DLD1 (cell line): Measurements from ENCODE around the gene ALG12.

Experiments used
- in situ Hi-C: cut with HindIII; loops from 2 replicates; pipeline ENCODE4 v1.10.0; 2017; ENCODE audit warnings: low sequenced_read_pairs

The ALG12 gene

DNA sequence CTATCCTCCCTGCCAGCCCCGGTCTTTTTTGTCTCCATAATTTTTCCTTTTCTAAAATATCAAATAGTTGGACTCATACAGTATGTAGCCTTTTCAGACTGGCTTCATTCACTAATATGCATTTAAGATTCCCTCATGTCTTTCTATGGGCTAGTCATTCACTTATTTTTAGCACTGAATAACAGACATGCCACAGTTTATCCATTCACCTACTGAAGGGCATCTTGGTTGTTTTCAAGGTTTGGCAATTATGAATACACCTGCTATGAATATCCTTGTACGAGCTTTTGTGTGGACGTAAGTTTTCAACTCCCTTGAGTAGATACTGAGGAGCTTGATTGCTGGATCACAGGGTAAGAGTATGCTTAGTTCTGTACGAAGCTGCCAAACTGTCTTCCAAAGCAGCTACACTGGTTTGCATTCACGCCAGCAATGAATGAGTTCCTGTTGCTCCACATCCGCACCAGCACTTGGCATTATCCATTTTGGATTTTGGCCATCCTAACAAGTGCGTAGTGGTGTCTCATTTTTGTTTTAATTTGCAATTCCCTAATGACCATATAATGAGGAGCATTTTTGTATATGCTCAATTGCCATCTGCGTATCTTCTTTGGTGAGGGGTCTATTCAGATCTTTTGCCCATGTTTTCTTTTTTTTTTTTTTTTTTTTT, 21.1 kb downstream of the ALG12 start:
- in situ Hi-C loops, result no loop called here

DNA sequence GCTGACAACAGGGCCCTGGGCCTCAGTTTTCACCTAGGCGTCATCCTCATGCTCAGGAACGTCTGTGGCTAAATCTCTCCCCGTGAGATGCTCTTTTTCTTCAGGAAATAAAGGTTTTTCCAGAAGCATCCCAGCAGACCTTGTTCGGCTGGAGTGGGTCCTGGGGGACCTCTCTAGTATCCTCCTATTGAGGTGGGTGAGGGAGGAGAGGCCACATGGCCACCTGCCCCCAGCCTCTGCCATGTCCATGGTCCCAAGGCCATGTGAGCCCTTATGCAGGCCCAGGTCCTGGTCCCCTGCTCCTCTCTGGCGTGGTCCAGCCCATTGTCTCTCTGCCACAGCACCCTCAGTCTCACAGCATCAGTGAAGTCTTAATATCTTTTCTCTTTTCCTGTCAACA, 22.0 kb downstream of the ALG12 start:
- in situ Hi-C loops, result no loop called here

DNA sequence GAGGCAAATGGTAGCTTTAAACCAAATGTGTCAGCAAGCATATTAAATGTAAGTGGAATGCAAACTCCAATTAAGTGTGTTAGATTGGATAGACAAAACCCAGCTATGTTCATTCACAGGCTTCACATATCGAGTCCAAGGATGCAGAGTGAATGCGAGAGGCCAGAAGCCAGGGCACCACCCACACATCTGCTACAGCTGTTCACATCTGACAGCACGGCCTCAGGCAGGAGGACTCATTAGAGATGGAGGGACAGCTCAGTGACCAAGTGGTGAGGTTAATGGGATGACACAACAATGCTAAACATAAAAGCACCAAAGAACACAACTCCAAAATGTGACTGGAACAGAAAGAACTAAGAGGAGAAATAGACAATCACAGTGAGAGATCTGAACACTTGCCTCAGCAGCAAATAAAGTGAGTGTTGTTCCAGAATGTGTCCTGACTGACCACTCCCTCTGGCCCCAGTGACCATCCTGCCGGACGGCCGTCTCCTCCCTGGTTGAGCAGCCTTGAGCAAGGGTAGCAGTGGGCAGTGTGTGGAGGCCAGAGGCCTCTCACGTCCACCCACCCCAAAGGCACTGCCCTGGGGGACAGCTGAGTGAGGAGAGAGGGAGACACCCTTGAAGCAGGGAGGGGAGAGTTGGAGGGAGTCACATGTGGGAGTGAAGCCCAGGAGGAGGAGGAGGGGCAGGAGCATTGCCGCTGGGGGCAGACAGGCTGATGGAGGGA, 23.8 kb downstream of the ALG12 start:
- in situ Hi-C loops, result no loop called here

DNA sequence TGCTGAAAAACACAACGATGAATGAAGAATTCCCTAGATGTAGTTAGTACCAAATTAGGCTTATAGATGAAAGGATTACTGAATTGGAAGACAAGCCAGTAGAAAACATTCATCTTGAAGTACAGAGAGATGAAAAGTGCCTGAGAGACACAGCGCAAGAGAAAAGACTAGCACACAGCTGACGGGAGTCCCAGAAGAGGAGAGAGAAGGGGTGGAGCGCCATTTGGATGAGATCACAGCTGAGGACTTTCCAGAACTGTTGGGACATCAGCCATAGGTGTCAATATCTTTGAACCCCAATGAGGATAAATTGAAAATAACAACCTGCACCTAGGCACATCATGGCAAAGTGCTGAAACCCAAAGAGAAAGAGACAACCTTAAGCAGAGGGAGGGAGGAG, 25.2 kb downstream of the ALG12 start:
- in situ Hi-C loops, result no loop called here

DNA sequence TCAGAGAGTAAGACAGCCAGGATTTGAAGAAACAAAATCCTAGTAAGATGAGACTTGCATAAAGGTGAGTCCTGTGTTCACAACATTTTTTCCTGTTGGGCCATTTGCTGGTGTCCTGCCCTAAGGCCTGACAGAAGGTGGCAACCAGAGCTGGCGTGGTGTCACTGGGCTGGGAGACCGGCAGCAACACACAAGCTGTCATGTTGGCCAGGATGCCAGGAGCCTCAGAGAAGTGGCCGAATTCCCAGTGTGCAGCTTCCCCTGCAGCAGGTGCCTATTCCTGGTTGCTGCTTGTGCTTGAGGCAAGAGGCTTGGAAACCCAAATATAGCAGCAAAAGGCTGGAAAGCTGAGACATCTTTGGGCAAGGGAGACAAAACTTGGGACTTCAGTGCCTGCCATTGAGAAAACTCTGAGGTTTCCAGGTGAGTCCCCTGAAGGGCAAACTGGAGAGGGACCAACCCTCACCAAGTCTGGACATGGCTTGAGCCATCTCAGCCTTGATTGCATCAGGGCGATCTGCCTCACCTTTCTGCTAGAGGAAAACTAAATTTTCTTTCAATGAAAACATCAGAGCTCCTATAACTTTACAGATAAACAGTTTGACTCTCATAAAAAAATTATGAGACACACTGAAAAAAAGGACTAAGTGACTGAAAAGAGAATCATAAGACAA, 25.9 kb downstream of the ALG12 start:
- in situ Hi-C loops, result no loop called here

DNA sequence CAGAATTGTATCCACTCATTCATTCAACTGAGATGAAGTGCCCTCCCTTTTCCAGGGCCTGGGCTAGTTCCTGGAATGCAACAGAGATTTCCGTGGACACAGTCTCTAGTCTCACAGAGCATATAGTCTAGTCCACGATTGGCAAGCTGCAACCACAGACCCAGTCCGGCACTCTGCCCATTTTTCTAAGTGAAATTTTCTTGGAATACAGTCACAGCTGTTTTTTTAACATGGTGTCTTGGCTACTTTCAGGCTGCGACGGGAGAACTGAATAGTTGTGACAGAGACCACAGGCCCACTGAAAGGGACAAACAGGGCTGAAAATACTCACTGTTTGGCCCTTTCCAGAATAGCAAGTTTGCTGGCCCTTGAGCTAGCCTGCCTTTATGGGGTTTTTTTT, 29.2 kb downstream of the ALG12 start:
- in situ Hi-C loops, result no loop called here

DNA sequence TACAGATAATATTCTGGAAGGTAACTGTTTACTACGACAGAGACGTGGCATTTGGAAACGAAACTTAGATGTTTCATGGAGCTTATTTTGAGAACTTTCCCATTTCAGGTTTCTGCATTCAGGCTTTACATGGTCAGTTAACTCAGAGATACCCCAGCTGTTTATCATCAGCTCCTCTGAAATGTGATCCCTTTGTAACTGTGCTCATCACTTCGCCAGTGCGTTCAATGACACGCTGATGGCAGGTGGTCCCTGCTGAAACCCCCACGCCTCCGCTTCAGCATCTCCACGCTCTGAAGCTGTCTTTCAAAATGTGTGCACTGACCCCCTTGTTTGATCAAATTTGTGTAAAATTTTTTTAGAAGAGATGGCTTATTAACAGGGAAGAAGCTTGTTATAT, 30.5 kb downstream of the ALG12 start:
- in situ Hi-C loops, result no loop called here

DNA sequence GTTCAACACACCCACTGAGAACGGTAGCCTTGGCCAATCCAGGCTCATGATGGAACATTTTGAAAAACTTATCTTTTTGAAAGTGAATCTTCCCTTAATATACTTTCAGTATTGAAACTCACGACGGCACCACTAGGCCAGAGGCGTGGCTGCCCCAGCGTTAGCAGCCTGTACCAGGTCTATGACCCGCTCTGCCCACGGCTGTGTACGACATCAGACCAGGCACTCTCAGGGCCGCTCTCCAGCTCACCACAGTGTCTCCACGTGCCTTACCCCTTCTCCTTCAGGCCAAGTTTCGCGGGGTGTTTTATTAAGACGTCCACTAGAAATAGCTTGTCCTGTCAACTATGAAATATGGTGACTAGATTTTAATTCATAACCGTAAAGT, 31.2 kb downstream of the ALG12 start:
- in situ Hi-C loops, result no loop called here

DNA sequence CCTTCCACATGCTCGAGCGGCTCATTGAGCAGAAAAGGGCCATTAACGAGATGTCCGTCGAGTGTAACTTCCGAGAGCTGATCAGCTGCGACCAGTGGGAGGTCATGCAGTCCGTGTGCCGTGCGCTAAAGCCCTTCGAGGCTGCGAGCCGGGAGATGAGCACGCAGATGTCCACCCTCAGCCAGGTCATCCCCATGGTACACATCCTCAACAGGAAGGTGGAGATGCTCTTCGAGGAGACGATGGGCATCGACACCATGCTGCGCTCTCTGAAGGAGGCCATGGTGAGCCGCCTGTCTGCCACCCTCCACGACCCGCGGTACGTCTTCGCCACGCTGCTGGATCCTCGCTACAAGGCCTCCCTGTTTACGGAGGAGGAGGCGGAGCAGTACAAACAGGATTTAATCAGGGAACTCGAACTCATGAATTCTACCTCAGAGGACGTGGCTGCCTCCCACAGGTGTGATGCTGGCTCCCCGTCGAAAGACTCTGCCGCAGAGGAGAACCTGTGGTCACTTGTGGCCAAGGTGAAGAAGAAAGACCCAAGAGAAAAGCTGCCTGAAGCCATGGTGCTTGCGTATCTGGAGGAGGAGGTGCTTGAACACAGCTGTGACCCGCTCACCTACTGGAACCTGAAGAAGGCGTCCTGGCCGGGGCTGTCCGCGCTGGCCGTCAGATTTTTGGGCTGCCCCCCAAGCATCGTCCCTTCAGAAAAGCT, 31.7 kb downstream of the ALG12 start:
- in situ Hi-C loops, result no loop called here

DNA sequence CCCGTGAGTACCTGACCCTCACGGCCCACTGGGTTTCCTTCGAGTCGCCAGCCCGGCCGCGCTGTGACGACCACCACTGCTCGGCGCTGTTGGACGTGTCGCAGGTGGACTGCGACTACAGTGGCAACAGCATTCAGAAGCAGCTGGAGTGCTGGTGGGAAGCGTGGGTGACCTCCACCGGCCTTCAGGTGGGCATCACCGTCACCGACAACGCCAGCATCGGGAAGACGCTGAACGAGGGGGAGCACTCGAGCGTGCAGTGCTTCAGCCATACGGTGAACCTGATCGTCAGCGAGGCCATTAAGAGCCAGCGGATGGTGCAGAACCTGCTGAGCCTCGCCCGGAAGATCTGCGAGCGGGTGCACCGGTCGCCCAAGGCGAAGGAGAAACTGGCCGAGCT, 32.4 kb downstream of the ALG12 start:
- in situ Hi-C loops, result no loop called here

DNA sequence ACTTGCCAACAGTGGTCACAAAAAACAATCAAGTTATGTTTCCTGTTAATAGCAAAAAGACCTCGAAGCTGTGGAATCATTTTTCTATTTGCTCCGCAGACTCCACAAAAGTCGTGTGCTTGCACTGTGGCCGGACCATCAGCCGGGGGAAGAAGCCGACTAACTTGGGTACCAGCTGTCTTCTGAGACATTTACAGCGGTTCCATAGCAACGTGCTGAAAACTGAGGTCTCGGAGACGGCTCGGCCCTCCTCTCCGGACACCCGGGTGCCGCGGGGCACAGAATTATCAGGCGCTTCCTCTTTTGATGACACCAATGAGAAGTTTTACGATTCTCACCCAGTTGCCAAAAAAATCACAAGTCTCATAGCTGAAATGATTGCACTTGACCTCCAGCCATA, 33.0 kb downstream of the ALG12 start:
- in situ Hi-C loops, result no loop called here

DNA sequence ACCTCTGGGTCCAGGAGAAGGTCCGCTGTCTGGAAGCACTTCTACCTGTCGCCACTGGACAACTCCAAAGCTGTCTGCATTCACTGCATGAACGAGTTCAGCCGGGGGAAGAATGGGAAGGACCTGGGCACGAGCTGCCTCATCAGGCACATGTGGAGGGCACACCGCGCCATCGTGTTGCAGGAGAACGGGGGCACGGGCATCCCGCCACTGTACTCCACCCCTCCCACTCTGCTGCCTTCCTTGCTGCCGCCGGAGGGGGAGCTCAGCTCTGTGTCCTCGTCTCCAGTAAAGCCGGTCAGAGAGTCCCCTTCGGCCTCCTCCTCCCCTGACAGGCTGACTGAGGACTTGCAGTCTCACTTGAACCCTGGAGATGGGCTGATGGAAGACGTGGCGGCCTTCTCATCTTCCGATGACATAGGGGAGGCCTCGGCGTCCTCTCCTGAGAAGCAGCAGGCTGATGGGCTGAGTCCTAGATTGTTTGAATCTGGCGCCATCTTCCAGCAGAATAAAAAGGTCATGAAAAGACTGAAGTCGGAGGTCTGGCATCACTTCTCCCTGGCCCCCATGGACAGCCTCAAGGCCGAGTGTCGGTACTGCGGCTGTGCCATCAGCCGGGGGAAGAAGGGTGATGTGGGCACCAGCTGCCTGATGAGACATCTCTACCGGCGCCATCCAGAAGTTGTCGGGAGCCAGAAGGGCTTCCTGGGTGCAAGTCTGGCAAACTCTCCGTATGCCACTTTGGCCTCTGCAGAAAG, 33.6 kb downstream of the ALG12 start:
- in situ Hi-C loops, result no loop called here

DNA sequence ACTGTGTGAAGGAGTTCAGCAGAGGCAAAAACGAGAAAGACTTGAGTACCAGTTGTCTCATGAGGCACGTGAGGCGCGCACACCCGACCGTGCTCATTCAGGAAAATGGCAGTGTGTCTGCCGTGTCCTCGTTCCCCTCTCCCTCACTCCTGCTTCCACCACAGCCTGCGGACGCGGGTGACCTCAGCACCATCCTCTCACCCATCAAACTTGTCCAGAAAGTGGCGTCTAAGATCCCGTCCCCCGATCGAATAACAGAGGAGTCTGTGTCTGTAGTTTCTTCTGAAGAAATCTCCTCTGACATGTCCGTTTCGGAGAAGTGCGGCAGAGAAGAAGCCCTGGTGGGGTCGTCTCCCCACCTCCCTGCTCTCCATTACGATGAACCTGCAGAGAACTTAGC, 34.2 kb downstream of the ALG12 start:
- in situ Hi-C loops, result no loop called here

DNA sequence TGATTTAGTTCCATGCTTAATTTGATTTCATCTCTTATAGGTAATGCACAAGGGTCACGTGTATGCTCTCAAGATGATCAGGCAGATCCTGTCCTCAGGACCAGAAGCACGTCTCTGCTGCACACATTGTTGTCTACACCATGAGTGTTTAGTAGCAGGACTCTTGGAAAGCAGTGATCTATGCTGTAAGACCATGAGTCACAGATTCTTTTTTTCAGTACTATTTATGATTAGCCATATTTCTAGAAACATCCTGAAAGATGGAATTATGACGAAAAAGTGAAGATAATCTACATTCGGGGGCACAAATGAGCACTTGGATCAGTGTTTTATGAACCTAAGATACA, 35.0 kb downstream of the ALG12 start:
- in situ Hi-C loops, result no loop called here

DNA sequence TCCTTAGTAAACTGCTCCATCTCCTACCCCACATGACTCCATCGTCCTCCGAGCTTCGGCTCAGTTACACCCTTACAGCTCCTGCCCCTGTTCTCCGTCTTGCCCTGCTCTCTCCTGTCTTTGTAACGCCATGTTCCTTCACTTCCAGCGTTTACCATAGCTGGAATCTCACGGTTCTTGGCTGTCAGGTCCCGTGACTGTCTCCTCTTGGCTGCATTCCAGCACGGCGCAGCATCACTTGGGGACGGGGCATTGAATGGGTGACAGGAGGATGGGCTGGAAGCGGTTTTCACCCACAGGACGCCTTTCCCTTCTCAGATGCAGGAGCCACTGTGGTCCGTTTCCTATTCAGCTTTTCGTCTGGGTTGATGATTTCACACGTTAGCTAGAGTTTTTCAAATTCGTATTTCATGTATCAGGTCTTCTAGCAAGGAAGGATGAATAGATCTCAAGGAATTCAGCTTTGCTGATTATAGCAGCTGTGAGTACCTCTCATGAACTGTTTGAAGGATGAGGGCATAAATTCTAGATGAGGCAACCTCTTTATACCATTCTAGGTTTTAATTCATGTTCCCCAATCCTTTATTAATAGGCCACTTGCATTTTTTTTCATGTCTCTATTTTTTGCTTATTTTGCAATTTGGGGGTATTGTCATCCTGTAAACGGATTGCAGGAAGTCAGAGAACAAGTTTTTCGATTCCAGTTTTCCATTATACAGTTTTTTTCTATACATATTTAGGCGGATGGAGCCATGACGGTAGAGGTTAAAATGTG, 35.5 kb downstream of the ALG12 start:
- in situ Hi-C loops, result no loop called here

DNA sequence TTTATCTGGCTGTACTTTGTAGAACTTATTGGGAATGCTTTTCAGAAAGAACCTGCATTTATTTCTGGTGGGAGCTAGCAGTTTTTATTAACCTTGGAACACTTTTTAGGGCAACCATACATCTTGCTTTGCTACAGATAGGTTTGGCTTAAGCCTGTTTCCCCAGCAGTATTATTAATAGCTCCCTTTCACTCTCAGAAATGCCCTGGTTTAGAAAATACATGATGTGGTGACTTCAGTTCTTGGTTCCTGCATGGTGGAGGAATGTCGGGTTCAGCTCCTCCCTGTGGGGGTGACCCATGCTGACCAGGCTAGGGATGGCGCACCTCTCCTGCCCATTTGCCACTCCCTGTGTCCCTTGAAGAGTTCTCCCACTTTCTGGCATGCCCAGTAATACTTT, 36.4 kb downstream of the ALG12 start:
- in situ Hi-C loops, result no loop called here

DNA sequence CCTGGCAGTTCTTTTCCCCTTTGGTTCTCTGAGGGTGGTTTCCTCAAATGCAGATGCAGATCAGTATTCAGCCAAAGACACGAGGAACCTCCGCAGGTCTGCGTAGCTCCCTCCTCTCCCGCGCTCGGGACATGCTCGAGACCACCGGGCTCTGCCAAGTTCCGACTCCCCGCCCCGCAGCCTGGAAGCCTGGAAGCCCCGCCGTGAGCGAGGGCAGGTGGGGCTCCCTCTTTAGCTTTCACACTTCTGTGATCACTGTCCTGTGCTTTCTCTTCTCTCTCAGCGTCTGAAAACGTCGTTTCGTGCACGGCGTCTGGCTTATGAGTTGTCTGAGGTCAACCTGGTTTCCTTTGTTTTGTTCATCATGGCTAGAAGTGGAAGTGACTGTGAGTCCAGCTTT, 38.0 kb downstream of the ALG12 start:
- in situ Hi-C loops, result no loop called here

DNA sequence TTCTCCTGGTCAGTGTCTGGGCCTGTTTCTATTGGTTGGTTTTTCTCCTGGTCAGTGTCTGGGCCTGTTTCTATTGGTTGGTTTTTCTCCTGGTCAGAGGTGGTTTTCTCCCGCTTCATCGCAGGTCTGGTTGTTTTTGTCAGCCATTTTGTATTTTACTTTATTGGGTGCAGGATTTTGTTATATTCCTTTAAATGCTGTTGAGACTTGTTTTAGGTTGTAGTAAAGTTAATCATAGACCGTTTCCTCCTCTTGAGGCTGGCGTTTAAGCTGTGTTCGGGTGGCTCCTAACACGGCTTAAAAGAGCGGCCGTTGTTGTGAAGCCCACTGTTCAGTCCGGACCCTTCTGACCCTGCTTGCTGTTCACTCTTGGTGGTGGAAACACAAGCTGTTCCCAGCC, 38.4 kb downstream of the ALG12 start:
- in situ Hi-C loops, result loop anchor here (10.0 kb wide), 1 partner anchor 85 kb away; no protein-coding TSS in a partner anchor

DNA sequence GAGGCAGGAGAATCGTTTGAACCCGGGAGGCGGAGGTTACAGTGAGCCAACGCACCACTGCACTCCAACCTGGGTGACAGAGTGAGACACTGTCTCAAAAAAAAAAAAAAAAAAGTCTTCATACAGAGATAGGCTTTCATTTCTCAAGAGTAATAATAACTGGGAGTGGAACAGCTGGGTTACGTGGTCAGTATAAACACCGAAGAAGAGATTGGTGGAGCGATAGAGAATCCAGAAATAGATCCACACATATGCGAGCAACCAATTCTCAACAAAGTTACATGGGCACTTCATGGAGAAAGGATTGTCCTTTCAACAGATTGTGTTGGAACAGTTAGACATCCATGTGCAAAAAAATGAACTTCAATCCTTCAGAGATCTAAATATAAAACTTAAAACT, 40.0 kb downstream of the ALG12 start:
- in situ Hi-C loops, result loop anchor here (10.0 kb wide), 1 partner anchor 83 kb away; no protein-coding TSS in a partner anchor

DNA sequence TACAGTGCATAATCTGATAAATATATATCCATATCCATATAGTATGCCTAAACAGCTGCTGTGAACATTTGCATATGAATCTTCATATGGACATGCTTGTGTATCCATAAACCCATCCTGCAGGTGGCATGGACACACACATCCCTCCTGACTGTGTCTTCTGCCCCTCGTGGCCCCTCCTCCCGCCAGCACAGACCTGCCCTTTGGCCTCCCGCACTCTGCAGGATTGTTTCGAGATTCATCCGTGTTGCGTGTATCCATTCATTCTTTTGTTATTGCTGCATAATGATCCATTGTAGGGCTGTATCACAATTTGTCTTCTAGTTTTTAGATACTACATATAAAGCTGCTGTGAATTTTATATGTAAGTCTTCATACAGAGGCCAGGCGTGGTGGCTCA, 40.6 kb downstream of the ALG12 start:
- in situ Hi-C loops, result loop anchor here (10.0 kb wide), 1 partner anchor 83 kb away; no protein-coding TSS in a partner anchor
